ENCODE results near the gene KIF26B. TPM values are rescaled to one million over a fixed set of nuclear protein-coding genes. Genes with fewer than 3 reads are reported as not detected.

Gene KIF26B
- polyA plus RNA-seq, 1 donor from 2014 or later: 6.3 TPM

DNA sequence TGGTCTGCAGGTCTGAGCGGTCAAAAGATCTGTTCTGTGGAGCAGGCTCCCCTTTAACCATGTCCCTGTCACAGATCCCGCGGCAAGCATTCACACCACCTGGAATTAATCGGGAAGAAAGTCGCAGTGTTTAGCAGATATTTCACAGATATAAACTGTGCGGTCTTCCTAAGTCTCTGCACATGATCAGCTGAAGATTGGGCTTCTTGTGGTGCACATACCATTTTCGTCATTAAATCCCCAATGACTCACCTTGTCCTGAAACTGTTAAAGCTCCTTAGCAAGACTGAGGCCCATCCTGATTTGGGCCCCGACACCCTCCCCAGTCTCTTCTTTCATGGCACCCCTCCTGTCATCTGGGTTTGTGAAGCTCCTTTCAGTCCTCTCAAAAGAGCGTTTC, 158.8 kb downstream of the KIF26B start:
- no peaks in the 10 kb centered on the region for H3K36me3 ChIP-seq (ENCODE audit: insufficient read depth, low read length)
- H4K20me1 ChIP-seq (ENCODE audit: insufficient read depth): no peaks in the 10 kb centered on the region
- no peaks in the 10 kb centered on the region for H3K9me2 ChIP-seq (ENCODE audit: insufficient read depth, low read length)
- H3K4me2 ChIP-seq (ENCODE audit: low read length): no peak overlapping the region
- no peak overlapping the region for H3K4me3 ChIP-seq (ENCODE audit: low read length)
- no peaks in the 10 kb centered on the region for H3K9me3 ChIP-seq (ENCODE audit: low read length)
- no peak overlapping the region for H2AFZ ChIP-seq (ENCODE audit: low read depth, low read length)
- H3K27ac ChIP-seq (ENCODE audit: low read length): no peak overlapping the region
- H3F3A ChIP-seq (ENCODE audit: insufficient read depth, low read length, poor library complexity, severe bottlenecking): no peaks in the 10 kb centered on the region
- H3K9ac ChIP-seq (ENCODE audit: low read length): no peak overlapping the region
- no peaks in the 10 kb centered on the region for H3K79me2 ChIP-seq (replicated peaks; ENCODE audit: insufficient read depth, low read length)
- no peak for TF ChIP-seq TAF1 (IDR thresholded peaks at IDR 0.05; ENCODE audit: low read depth)
- TF ChIP-seq RAD21 (conservative IDR thresholded peaks at IDR 0.05): no peak
- peaks cover 11% of the 10 kb centered on the region for H3K27me3 ChIP-seq (ENCODE audit: insufficient read depth, low read depth, low read length)

DNA sequence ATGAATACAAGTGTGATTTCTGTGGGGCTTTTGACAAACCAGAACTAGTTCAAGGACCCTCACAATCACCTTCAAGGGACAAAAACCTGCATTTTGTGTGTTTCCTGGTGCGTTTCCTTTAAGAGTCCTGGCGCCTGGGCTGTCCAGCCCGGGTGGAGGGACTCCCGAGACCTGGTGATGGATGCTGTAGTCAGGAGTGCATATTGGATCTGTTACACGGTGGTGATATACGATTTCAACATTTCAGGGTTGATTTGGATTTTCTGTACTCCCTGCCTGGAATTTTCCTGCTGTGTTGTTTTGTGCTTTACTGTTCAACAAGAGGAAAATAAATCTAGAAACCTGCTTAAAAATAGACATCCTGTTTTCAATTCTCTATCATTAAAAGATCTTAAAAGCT, 162.0 kb downstream of the KIF26B start:
- no peak overlapping the region for H3K4me3 ChIP-seq (ENCODE audit: low read length)
- H3K9me2 ChIP-seq (ENCODE audit: insufficient read depth, low read length): no peaks in the 10 kb centered on the region
- no peak overlapping the region for H3K27ac ChIP-seq (ENCODE audit: low read length)
- no peak overlapping the region for H3K9ac ChIP-seq (ENCODE audit: low read length)
- no peaks in the 10 kb centered on the region for H3K79me2 ChIP-seq (replicated peaks; ENCODE audit: insufficient read depth, low read length)
- TF ChIP-seq EP300 (conservative IDR thresholded peaks at IDR 0.05; ENCODE audit: poor library complexity, severe bottlenecking) (no peak), MXI1 (conservative IDR thresholded peaks at IDR 0.05; ENCODE audit: poor library complexity, severe bottlenecking) (no peak), TAF1 (IDR thresholded peaks at IDR 0.05; ENCODE audit: low read depth) (no peak), SMC3 (conservative IDR thresholded peaks at IDR 0.05; ENCODE audit: poor library complexity) (no peak), RAD21 (conservative IDR thresholded peaks at IDR 0.05) (no peak), POLR2AphosphoS5 (IDR thresholded peaks at IDR 0.05) (no peak), EZH2 (IDR thresholded peaks at IDR 0.05; ENCODE audit: borderline replicate concordance, insufficient read depth, low read length, poor library complexity, severe bottlenecking) (no peak)
- TF ChIP-seq, protein P1, sequence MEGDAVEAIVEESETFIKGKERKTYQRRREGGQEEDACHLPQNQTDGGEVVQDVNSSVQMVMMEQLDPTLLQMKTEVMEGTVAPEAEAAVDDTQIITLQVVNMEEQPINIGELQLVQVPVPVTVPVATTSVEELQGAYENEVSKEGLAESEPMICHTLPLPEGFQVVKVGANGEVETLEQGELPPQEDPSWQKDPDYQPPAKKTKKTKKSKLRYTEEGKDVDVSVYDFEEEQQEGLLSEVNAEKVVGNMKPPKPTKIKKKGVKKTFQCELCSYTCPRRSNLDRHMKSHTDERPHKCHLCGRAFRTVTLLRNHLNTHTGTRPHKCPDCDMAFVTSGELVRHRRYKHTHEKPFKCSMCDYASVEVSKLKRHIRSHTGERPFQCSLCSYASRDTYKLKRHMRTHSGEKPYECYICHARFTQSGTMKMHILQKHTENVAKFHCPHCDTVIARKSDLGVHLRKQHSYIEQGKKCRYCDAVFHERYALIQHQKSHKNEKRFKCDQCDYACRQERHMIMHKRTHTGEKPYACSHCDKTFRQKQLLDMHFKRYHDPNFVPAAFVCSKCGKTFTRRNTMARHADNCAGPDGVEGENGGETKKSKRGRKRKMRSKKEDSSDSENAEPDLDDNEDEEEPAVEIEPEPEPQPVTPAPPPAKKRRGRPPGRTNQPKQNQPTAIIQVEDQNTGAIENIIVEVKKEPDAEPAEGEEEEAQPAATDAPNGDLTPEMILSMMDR (IDR thresholded peaks at IDR 0.05; ENCODE audit: poor library complexity, severe bottlenecking): no peak
- TF ChIP-seq, protein P2, sequence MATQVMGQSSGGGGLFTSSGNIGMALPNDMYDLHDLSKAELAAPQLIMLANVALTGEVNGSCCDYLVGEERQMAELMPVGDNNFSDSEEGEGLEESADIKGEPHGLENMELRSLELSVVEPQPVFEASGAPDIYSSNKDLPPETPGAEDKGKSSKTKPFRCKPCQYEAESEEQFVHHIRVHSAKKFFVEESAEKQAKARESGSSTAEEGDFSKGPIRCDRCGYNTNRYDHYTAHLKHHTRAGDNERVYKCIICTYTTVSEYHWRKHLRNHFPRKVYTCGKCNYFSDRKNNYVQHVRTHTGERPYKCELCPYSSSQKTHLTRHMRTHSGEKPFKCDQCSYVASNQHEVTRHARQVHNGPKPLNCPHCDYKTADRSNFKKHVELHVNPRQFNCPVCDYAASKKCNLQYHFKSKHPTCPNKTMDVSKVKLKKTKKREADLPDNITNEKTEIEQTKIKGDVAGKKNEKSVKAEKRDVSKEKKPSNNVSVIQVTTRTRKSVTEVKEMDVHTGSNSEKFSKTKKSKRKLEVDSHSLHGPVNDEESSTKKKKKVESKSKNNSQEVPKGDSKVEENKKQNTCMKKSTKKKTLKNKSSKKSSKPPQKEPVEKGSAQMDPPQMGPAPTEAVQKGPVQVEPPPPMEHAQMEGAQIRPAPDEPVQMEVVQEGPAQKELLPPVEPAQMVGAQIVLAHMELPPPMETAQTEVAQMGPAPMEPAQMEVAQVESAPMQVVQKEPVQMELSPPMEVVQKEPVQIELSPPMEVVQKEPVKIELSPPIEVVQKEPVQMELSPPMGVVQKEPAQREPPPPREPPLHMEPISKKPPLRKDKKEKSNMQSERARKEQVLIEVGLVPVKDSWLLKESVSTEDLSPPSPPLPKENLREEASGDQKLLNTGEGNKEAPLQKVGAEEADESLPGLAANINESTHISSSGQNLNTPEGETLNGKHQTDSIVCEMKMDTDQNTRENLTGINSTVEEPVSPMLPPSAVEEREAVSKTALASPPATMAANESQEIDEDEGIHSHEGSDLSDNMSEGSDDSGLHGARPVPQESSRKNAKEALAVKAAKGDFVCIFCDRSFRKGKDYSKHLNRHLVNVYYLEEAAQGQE (IDR thresholded peaks at IDR 0.05; ENCODE audit: borderline replicate concordance): no peak
- H3K36me3 ChIP-seq (ENCODE audit: insufficient read depth, low read length): no peaks in the 10 kb centered on the region
- H2AFZ ChIP-seq (ENCODE audit: low read depth, low read length): no peak overlapping the region
- H3K27me3 ChIP-seq (ENCODE audit: insufficient read depth, low read depth, low read length): peaks cover 12% of the 10 kb centered on the region
- no peaks in the 10 kb centered on the region for H3F3A ChIP-seq (ENCODE audit: insufficient read depth, low read length, poor library complexity, severe bottlenecking)
- no peaks in the 10 kb centered on the region for H3K9me3 ChIP-seq (ENCODE audit: low read length)
- H3K4me2 ChIP-seq (ENCODE audit: low read length): no peak overlapping the region
- H4K20me1 ChIP-seq (ENCODE audit: insufficient read depth): no peaks in the 10 kb centered on the region

DNA sequence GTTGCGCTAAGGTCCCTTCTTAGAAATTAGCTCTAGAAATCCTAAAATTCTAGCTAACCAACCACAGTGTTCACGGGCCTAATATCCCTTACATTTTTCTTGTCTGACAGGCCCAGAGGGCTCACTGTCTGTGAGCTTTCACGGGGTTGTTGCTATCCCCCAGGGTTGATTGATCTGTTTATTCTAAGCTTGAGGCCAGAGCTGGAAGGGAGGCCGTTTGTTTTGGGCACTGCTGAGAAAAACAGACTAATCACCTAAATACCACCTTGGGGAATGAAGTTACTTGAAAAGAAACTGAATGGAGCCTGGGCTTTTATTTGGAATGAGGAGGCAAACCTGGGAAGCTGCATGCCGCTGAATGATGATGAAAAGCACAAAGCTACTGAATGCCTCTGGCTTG, 162.4 kb downstream of the KIF26B start:
- TF ChIP-seq RAD21 (conservative IDR thresholded peaks at IDR 0.05): no peak
- TF ChIP-seq, protein P1 (IDR thresholded peaks at IDR 0.05; ENCODE audit: poor library complexity, severe bottlenecking): no peak
- peak; percentile 22 for TF ChIP-seq POLR2AphosphoS5 (IDR thresholded peaks at IDR 0.05)
- no peak for TF ChIP-seq EP300 (conservative IDR thresholded peaks at IDR 0.05; ENCODE audit: poor library complexity, severe bottlenecking)
- TF ChIP-seq SMC3 (conservative IDR thresholded peaks at IDR 0.05; ENCODE audit: poor library complexity): no peak
- TF ChIP-seq MXI1 (conservative IDR thresholded peaks at IDR 0.05; ENCODE audit: poor library complexity, severe bottlenecking): no peak
- peaks cover 12% of the 10 kb centered on the region for H3K27me3 ChIP-seq (ENCODE audit: insufficient read depth, low read depth, low read length)
- H3K9me3 ChIP-seq (ENCODE audit: low read length): no peaks in the 10 kb centered on the region
- no peaks in the 10 kb centered on the region for H3K36me3 ChIP-seq (ENCODE audit: insufficient read depth, low read length)
- no peaks in the 10 kb centered on the region for H3K9me2 ChIP-seq (ENCODE audit: insufficient read depth, low read length)
- no peaks in the 10 kb centered on the region for H3K79me2 ChIP-seq (replicated peaks; ENCODE audit: insufficient read depth, low read length)
- no peak overlapping the region for H3K27ac ChIP-seq (ENCODE audit: low read length)
- no peaks in the 10 kb centered on the region for H3F3A ChIP-seq (ENCODE audit: insufficient read depth, low read length, poor library complexity, severe bottlenecking)
- no peak overlapping the region for H3K4me2 ChIP-seq (ENCODE audit: low read length)
- H3K9ac ChIP-seq (ENCODE audit: low read length): no peak overlapping the region
- no peak overlapping the region for H2AFZ ChIP-seq (ENCODE audit: low read depth, low read length)
- H4K20me1 ChIP-seq (ENCODE audit: insufficient read depth): no peaks in the 10 kb centered on the region
- no peak overlapping the region for H3K4me3 ChIP-seq (ENCODE audit: low read length)

Measured in neural cell (in vitro differentiated cells).